Ovary (tissue), 9 donors: ENCODE measurements around the gene MADD. TPM values are rescaled to one million over a fixed set of nuclear protein-coding genes. Genes with fewer than 3 reads are reported as not detected.

ENCODE experiments used
- DNase-seq, 5 donors: peaks; one replicate each; pipeline ENCODE4 v3.0.0-alpha.2; 2019 to 2020
- H3K27ac ChIP-seq, 2 donors: fragments of 200-600 bp; one replicate each; pipeline versions ENCODE4 v1.5.1 to v1.8.0; 2019 to 2022
- H3K27me3 ChIP-seq: fragments of 200-600 bp; one replicate; pipeline ENCODE4 v1.8.0; 2022
- H3K36me3 ChIP-seq: fragments of 200-600 bp; sonication (generic); one replicate; pipeline ENCODE4 v1.5.1; 2019
- H3K4me1 ChIP-seq: one replicate; pipeline ENCODE4 v1.8.1; 2013; ENCODE audit warnings: mild to moderate bottlenecking, moderate library complexity; ENCODE audit not compliant: insufficient read depth
- H3K4me3 ChIP-seq: fragments of 200-600 bp; sonication (generic); one replicate; pipeline ENCODE4 v1.5.1; 2017
- H3K9me3 ChIP-seq, 2 donors: fragments of 200-600 bp in 1 of 2; sonication (generic) in 1 of 2; one replicate each; pipeline versions ENCODE4 v1.5.1 to v1.8.1; 2013 to 2019; ENCODE audit warnings: mild to moderate bottlenecking in 1 of 2, moderate library complexity in 1 of 2
- CTCF ChIP-seq, 3 donors: fragments of 450-650 bp in 2 of 3; fragments of 200-600 bp in 1 of 3; IDR thresholded peaks; one replicate each; pipeline versions ENCODE4 v1.5.1 to v1.8.0; 2016 to 2022; ENCODE audit warnings: antibody characterized with exemption in 3 of 3, mild to moderate bottlenecking in 1 of 3
- EP300 ChIP-seq: sonication (generic); formaldehyde crosslinking; IDR thresholded peaks from one replicate; pipeline ENCODE4 v1.6.1; 2017; ENCODE audit warnings: antibody characterized with exemption
- POLR2A ChIP-seq: fragments of 450-650 bp; IDR thresholded peaks from one replicate; pipeline ENCODE4 v1.6.1; 2017; ENCODE audit warnings: antibody characterized with exemption, mild to moderate bottlenecking, moderate library complexity
- WGBS, 3 donors: extraction: QIAGEN DNeasy Blood & Tissue Kit in 1 of 3; methylation state at CpG; one replicate each; pipeline versions ENCODE4 v1.1.5 to v1.1.7; 2013 to 2017; 5-methylcytosine and 5-hydroxymethylcytosine counted together
- intact Hi-C, 4 donors: fragments of 100-400 bp; cut with DNase I; formaldehyde crosslinking; loops; one replicate each; pipeline versions ENCODE4 v1.11.0 to v1.15.1; 2022 to 2023
- polyA plus RNA-seq, 2 donors: library from polyadenylated mRNA; stranded (reverse); fragments of 200-250 nt in 1 of 2; fragments of 350-450 nt in 1 of 2; fragmentation: Illumina TruSeq in 1 of 2; extraction: RNeasy Lipid Tissue Mini Kit (QIAGEN cat#74804) in 1 of 2; gene quantifications; one replicate each; pipeline ENCODE4 v1.2.3, GENCODE V29; 2013 to 2014
- total RNA-seq, 7 donors: library from RNA; depleted of rRNA in 2 of 7; stranded (reverse); fragments of >200 nt in 2 of 7; fragmentation: NEBNext Ultra II Directional in 3 of 7; extraction: Animal tissue kit (Norgen Biotek cat#: 25700) in 3 of 7; gene quantifications; one replicate each; pipeline versions ENCODE4 v1.1.0 to v1.2.4, GENCODE V29; 2016 to 2023
- donor health status: DM: no; HTN: no; CAD: no; lungs with moderate emphysema.
- donor health status: DM: no; HTN: no; CAD: no.
- donor health status: Bipolar disorder and iron deficiency.
- donor health status: DM: yes; HTN: yes; CAD: no.
- donor health status: DM: no; HTN: no; CAD: no.
- donor health status: DM: yes; HTN: yes; CAD: no.

MADD gene
- total and polyA plus RNA-seq, 9 donors: 20.3 to 53.5 (median 35.4) TPM

- no peaks in the 10 kb centered on the region for H3K36me3 ChIP-seq
- WGBS, 3 donors: 87 to 88% (median 87%) methylated on average over 23 of the region's 23 CpGs
- TF ChIP-seq POLR2A: no peak
- no peak for TF ChIP-seq CTCF (IDR thresholded peaks at IDR 0.05)
- TF ChIP-seq EP300: no peak
Measured at GRCh38 chr11:47349521-47350095, 79.7 kb downstream of the MADD start.

GRCh38 chr11:47350315-47350714, 80.4 kb downstream of the MADD start:
- H3K27me3 ChIP-seq: no peaks in the 10 kb centered on the region
- WGBS, 3 donors: 87 to 92% (median 91%) methylated on average over 9 of the region's 9 CpGs
- H3K4me3 ChIP-seq: no peak overlapping the region
- TF ChIP-seq CTCF (IDR thresholded peaks at IDR 0.05): no peak
- no peak for DNase-seq
- H3K27ac ChIP-seq: no peak overlapping the region
- H3K36me3 ChIP-seq: no peaks in the 10 kb centered on the region
- intact Hi-C loops: loop anchor here (5.0 to 10.0 kb wide), 8 partner anchors 86 to 466 kb away; partner anchors contain the start of genes ARFGAP2 (in 1 of the 4) and NR1H3 (in 1 of the 4)
- H3K4me1 ChIP-seq: peaks cover 2% of the 10 kb centered on the region
- no peaks in the 10 kb centered on the region for H3K9me3 ChIP-seq

More at GRCh38 chr11:47349521-47350095, 79.7 kb downstream of the MADD start:
- Histone ChIP-seq H3K27ac (no peak overlapping the region), H3K27me3 (no peaks in the 10 kb centered on the region), H3K9me3 (no peaks in the 10 kb centered on the region), H3K4me3 (no peak overlapping the region), H3K4me1 (peaks cover 2% of the 10 kb centered on the region)
- intact Hi-C loops: loop anchor here (5.0 to 10.0 kb wide), 8 partner anchors 85 to 465 kb away; partner anchors contain the start of genes ARFGAP2 (in 1 of the 4) and NR1H3 (in 1 of the 4)
- no peak for DNase-seq

- Histone ChIP-seq H3K4me3 (no peak overlapping the region), H3K27ac (no peak overlapping the region), H3K36me3 (no peaks in the 10 kb centered on the region), H3K27me3 (no peaks in the 10 kb centered on the region), H3K4me1 (peaks cover 2% of the 10 kb centered on the region), H3K9me3 (no peaks in the 10 kb centered on the region)
- DNase-seq: no peak
- no peak for TF ChIP-seq POLR2A
- TF ChIP-seq CTCF (IDR thresholded peaks at IDR 0.05): no peak
- no peak for TF ChIP-seq EP300
- intact Hi-C loops: loop anchor here (5.0 to 10.0 kb wide), 8 partner anchors 87 to 467 kb away; partner anchors contain the start of genes ARFGAP2 (in 1 of the 4) and NR1H3 (in 1 of the 4)
- WGBS, 3 donors: 60 to 75% (median 73%) methylated on average over 28 to 29 of the region's 29 CpGs
Measured at GRCh38 chr11:47351156-47352126, 81.5 kb downstream of the MADD start.

GRCh38 chr11:47352556-47352955, 82.6 kb downstream of the MADD start, which contains the start of gene MYBPC3:
Gene MYBPC3, minus strand, starts transcription at chr11:47352702. Its CDS starts 55 bp downstream, at chr11:47352647.
- no peak for DNase-seq
- Histone ChIP-seq H3K4me3 (no peak within 1 kb of the TSS), H3K27me3 (no peaks in the 10 kb centered on the region), H3K9me3 (no peaks in the 10 kb centered on the region), H3K4me1 (peaks cover 2% of the 10 kb centered on the region), H3K36me3 (no peaks in the 10 kb centered on the region), H3K27ac (no peak within 1 kb of the TSS)
- intact Hi-C loops: loop anchor here (5.0 to 10.0 kb wide), 8 partner anchors 88 to 468 kb away; partner anchors contain the start of genes ARFGAP2 (in 1 of the 4) and NR1H3 (in 1 of the 4)
- WGBS, 3 donors: 72 to 80% (median 80%) methylated on average over 5 of the region's 5 CpGs
- TF ChIP-seq CTCF (IDR thresholded peaks at IDR 0.05) (no peak), EP300 (no peak), POLR2A (no peak)
